HG03196 (cell line): ENCODE data around the gene IRF2.

Experiments used
- ATAC-seq: cut with Tn5 transposase; IDR thresholded peaks from one replicate; pipeline ENCODE4 v1.9.1; 2021; ENCODE audit not compliant: unreplicated experiment

Gene IRF2

GRCh38 chr4:184410748-184411147 is 63.6 kb downstream of the IRF2 start:
- ATAC-seq = no peak

DNA sequence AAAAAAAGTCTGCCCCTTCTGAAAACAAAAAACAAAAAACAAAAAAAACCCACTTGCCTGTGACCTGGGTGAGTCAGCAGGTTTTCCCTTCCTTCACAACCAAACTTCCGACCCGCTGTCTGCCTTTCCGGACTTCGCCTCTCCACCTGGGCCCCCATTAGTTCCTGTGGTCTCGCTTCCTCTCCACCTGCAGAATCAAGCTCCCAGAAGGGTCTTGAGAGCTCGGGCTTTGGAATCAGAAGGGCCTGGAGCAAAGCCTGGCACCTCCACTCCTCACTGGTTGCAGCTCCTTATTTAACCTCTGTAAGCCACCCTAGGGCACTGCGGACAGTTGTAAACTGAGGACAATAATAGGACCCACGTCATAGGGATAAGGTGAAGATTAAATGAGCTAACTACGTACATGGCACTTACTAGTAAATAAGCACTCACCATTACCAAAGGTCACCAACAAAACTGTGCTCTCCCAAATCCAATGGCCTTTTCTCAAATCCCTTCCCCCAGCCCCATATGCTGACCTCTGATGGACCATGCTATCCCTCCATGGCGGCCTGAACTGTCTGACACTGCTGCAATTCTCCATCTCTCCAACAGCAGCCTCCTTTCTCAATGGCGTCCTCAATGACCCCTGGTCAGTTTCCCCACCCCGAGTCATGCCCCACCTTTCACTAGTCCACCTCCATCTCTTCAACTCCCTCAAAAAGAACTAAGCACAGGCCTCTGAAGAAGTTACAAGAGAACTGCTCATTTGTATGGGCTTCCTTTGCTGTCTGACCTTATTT is 64.2 kb downstream of the IRF2 start:
- no peak for ATAC-seq

DNA sequence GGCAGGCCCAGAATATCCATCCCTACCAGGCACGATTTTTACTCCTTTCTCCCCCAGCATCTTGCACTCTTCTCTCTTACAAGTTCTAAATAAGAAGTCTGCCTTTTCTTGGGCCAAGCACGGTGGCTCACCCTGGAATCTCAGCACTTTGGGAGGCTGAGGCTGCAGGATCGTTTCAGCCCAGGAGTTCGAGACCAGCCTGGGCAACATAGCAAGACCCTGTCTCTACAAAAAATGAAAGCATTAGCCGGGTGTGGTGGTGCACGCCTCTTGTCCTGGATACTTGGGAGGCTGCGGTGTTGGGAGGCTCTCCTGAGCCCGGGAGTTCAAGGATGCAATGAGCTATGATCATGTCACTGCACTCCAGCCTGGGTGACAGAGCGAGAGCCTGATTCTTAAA is 64.8 kb downstream of the IRF2 start:
- no peak for ATAC-seq

DNA sequence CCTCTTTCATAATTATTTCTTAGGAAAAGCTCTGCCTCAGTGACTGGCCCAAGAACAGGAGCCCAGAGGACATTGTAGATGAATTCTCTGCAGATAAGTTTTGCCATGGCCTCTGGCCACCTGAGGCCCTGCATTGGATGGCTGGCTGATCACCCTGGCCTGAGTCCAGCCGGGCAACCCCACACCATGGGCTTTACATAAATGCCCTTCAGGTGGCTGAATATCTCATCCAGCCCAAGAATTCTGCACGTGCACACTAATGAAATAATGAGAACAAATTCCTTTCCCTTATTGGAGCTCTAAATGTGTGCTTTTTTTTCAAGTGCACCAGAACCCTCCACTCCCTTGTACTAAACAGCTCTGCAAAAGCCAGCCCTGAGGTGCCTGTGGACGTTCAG is 65.7 kb downstream of the IRF2 start:
- ATAC-seq = no peak

GRCh38 chr4:184408021-184408683 is 66.2 kb downstream of the IRF2 start:
- ATAC-seq = no peak

DNA sequence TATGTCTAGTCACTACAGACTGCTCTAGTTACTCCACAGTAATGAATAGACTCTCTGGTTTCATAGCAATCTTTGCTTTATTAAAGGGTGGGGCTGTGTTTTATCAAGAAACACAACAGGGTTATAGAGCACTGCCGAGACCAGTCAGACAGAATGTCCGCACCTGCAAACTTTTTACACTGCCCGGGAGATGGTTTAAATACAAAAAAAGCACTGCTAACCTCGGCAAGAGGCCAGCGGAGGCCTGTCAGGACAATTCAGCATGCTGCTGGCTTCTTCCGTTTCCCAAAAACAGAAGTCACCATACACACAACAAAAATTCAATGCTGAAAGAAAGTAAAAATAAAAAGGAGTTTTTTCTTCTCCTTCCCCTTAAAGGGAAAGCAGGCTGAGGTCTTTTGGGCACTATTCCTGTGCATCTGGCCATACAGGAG is 67.4 kb downstream of the IRF2 start:
- no peak for ATAC-seq

GRCh38 chr4:184404047-184404446 is 70.3 kb downstream of the IRF2 start:
- no peak for ATAC-seq

- ATAC-seq = no peak
Measured at GRCh38 chr4:184403384-184403781, 71.0 kb downstream of the IRF2 start.

DNA sequence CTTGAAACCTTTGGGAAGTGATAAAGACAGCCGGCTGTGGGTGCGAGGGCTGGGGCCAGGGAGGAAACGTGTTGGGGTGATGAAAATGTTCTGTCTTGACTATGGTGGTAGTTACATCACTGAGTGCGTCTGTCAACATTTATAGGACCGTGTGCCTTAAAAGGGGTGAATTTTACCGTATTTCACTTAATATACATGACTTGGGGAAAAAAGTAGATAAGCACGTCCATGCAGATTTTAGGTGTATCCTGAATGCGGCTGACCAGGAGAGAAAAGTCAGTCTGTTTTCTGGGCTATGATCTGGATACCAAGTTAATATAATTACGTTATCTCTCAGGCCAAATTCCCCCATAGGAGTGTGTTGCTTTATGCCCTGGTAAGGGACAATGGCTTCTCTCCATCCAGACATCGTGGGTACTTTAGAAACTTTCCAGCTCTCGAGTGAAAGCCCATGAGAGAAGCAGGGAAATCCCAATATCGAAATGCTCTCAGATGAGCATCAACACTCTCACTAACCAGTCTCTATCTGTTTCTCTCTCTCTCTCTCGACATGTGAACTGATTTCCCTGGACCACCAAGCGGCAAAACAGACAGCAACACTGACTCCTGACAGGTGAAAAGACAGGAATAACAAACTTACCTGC is 71.5 kb downstream of the IRF2 start:
- no peak for ATAC-seq

GRCh38 chr4:184402239-184402638 is 72.1 kb downstream of the IRF2 start:
- no peak for ATAC-seq

- no peak for ATAC-seq
Measured at GRCh38 chr4:184401397-184402171, 72.8 kb downstream of the IRF2 start.

DNA sequence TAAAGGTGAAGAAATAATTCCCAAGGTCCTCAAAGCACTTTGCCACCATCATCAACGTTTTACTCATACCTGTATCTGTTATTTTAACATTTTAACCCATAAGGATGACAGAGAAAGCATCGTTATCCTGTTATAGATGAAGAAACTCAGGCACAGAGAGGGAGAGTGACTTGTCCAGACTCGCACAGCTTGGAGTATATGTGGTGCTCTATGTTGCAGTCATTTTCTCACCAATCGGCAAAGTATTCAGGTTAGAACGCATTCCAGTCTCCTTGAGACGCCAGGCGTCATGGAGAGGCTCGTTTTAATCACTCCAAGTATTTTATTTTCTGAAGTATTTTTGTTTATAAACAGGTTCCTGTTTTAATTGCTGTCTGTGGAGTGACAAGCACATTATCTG is 73.5 kb downstream of the IRF2 start:
- no peak for ATAC-seq

GRCh38 chr4:184400375-184400870 is 73.9 kb downstream of the IRF2 start:
- ATAC-seq = no peak

DNA sequence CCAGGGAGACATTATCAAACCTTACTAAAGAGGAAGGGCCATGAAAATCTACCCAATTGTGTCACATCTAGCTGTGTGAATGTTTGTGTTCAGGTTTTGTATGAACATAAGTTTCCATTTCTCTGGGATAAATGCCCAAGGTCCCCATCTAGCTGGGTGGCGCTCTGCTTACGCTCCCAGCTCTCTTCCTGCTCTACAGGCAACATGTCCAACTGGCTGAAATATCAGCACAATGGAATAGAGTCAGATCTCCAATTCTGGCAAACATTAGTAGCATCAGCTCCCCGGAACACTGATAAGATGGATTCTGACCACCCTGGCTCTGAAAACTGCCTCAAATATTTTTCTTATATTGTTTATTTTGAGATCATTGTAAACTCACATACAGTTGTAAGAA is 74.8 kb downstream of the IRF2 start:
- ATAC-seq = no peak

DNA sequence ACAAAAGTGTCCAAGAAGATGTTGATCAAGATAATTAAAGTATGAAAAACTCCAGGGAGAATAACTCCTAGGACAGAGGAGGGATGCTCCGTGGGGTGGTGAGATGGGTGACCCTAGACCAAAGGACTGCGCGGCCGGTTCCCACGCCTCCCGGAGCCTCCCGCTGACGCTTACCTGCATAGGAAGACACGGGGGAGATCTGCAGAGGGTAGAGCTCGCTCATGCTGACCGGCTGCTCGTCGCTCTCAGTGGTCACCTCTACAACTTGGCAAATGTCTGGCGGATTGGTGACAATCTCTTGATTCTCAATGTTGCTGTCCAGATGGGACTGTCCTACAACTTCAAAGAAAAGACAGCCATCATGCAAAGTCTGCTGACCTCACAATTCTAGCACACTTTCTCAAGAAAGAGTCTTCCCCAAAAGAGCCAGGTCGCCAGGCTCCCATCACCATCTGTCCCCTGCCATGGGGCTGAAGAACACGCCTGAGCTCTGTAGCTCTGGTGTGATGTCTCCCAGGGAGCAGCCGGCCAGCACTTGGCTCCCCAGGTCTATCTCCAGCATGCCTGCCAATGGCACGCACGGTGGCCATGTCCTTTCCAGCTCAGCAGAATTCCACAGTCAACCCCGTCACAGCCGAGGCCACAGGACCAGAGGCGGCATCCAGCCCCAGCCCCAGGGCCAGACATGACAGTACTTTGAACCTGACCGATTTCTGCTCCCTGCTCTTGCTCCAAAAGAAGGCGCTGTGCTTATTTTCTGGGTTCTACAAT is 75.4 kb downstream of the IRF2 start:
- ATAC-seq = no peak

DNA sequence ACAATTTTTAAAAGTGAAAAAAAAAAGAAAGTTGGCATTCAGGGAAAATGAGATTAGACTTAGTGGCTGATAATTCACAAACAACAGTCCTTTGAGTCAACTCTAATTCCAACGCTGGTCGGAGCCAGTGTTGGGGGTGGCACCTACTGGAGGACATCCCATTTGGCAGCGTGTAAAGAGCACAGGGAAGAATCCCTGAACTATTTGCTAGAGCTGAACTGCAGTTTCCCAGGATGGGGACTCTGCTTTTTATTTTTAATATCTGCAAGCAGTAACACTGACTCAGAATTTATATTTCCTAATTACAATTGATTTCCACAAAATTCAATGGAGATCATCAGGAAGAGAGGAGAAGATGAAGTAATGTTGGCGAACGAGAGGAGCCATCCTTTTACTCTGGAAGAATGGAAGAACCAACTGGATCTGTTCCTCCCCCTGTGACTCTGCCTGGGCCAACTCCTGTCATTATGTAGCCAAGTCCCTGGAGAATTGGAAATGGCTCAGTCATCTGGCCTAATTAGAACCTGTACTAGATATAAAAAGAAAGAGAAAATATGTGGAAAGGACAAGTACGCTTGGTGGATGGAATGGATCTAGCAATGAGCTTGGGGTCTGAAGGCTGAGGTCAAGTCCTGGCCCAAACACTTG is 76.7 kb downstream of the IRF2 start:
- ATAC-seq = no peak

- no peak for ATAC-seq
Measured at GRCh38 chr4:184396570-184397515, 77.5 kb downstream of the IRF2 start.

DNA sequence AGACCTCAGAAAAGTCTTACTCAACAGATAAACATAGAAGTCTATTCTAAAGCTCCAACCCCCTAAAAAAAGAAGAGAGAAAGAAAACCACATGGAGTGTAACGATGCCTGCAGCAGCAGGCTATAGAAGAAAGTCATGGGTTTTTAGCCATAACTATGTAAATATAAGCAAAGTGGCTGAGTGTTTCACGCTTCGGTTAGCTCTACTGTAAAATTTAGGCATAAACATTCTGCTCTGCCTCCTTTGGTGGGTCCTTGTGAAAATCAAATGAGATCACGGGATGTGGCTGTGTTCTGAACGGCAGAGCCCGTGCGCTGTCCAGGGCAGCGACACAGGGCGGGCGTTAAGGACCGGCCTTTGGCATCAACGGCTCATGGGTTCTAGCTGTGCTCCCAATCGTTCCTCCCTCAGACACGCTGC is 78.4 kb downstream of the IRF2 start:
- peak; percentile 81 for ATAC-seq

DNA sequence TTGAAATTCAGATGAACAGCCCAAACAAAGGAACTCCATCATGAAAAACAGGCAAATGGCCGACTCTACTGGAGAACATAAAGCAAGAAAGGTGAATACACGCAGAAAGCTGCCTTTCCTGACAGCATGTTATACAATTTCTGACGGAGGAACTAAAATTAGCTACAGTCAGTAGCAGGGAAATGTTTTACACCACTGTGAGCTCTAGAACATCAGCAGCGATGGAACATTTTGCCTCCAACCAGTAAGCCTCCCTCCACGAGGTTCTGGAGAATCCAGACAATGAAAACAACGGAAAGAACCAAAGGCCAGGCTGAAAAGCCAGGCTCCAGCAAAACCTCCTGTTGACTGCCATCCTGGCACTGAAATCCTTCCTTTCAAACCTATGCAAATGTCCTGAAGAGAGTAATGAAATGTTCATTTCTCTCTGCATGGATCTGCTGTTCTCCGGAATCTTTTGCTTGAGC is 78.9 kb downstream of the IRF2 start:
- peak; percentile 2 for ATAC-seq
